AG04449 (cell line): ENCODE measurements around the gene UBXN10.

Experiments used
- CTCF ChIA-PET: fragments of 350-600 bp; formaldehyde crosslinking; extraction: SDS; loops from one replicate; lab custom pipeline; 2021; ENCODE audit warnings: antibody characterized with exemption; lab: Yijun Ruan, JAX
- POLR2A ChIA-PET: fragments of 400-600, 350-600 bp; formaldehyde crosslinking; extraction: SDS; loops from one replicate; lab custom pipeline; 2020; ENCODE audit warnings: antibody characterized with exemption, inconsistent platforms; lab: Yijun Ruan, JAX
- DNase-seq: peaks from one replicate; pipeline ENCODE4 v3.0.0-alpha.2; 2010; ENCODE audit warnings: low read depth, low spot score
- H3K4me3 ChIP-seq: 2 replicates; pipeline ENCODE4 v1.5.1; 2011; ENCODE audit warnings: low read depth, mild to moderate bottlenecking, control low read depth, low read length
- TF ChIP-seq, protein P1 (sequence below): IDR thresholded peaks from one replicate; pipeline ENCODE4 v1.5.1; 2011; ENCODE audit warnings: mild to moderate bottlenecking, moderate library complexity, low read length, control low read depth, inconsistent platforms; ENCODE audit not compliant: insufficient read depth; ENCODE audit errors: missing control alignments

UBXN10 gene

DNA sequence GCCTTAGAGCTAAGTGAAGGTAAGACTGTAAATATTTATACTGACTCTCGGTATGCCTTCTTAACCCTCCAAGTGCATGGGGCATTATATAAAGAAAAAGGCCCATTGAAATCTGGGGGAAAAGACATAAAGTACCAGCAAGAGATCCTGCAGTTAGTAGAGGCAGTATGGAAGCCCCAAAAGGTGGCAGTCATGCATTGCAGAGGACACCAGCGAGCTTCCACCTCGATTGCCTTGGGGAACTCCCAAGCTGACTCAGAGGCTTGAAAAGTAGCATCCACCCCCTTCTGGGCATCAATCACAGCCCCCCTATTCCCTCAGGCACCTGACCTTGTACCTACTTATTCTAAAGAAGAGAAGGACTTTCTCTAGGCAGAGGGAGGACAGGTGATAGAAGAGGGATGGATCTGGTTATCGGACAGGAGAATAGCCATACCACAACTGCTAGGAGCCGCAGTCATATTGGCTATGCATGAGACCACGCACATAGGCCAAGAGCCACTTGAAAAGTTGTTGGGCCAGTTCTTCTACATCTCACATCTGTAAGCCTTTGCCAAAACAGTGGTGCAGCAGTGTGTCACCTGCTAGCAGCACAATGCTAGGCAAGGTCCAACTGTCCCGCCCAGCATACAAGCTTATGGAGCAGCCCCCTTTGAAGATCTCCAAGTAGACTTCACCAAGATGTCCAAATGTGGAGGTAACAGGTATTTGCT lies 27.4 kb upstream of the UBXN10 start:
- TF ChIP-seq, protein P1, sequence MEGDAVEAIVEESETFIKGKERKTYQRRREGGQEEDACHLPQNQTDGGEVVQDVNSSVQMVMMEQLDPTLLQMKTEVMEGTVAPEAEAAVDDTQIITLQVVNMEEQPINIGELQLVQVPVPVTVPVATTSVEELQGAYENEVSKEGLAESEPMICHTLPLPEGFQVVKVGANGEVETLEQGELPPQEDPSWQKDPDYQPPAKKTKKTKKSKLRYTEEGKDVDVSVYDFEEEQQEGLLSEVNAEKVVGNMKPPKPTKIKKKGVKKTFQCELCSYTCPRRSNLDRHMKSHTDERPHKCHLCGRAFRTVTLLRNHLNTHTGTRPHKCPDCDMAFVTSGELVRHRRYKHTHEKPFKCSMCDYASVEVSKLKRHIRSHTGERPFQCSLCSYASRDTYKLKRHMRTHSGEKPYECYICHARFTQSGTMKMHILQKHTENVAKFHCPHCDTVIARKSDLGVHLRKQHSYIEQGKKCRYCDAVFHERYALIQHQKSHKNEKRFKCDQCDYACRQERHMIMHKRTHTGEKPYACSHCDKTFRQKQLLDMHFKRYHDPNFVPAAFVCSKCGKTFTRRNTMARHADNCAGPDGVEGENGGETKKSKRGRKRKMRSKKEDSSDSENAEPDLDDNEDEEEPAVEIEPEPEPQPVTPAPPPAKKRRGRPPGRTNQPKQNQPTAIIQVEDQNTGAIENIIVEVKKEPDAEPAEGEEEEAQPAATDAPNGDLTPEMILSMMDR, result no peak
- H3K4me3 ChIP-seq, result no peak overlapping the region
- POLR2A ChIA-PET, result no interaction called here
- DNase-seq, result no peak
- CTCF ChIA-PET, result interaction anchor here (1.2 kb wide), 2 partner anchors 9 to 36 kb away, joined by 3 to 4 read pairs; no protein-coding TSS in a partner anchor

DNA sequence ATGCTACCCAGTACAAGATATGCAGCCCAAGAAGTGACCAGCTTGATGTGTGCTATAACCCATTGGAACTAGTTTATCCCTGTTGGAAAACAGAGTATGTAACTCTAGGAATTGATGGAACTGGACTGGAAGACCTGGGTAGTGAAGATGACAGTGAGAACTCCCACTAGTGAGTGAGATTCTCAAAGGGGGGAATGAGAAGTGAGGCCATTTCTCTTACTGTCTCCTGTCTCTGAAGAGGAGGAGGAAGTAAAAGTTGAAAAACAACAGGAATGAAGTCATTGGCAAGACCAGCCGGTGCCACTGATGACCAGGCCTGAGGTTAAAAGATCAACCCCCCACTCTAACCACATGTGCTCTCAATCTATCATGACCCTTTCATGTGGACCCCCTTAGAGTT lies 25.9 kb upstream of the UBXN10 start:
- POLR2A ChIA-PET, result no interaction called here

DNA sequence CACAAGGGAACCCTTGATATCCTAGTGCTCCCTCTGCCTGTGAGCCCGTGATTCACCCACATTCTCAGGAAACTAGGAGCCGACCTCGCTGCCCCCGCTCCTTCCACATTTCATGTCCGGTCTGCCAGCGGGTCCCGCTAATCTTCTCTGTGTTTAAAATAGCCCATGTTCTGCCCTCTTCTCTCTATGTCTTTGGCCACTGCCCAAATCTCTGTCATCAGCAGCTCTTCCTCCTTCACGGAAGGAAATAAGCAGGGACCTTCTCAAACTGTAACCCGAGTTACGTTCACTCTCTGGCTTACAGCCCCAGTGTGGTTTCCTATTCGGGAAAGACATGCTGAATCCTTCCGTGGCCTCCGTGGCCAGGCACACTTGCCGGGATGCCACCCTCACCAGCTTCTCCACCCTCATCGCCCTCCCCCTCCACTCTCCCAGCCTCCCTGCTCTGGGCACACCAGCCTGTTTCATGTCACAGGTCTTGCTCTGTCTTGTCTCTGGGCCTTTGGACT lies 21.1 kb upstream of the UBXN10 start:
- TF ChIP-seq, protein P1, result no peak
- POLR2A ChIA-PET, result no interaction called here
- DNase-seq, result no peak
- CTCF ChIA-PET, result interaction anchor here (0.9 to 4.8 kb wide), 5 partner anchors 12 to 330 kb away, joined by 3 to 32 read pairs (median 8); no protein-coding TSS in a partner anchor
- H3K4me3 ChIP-seq, result no peak overlapping the region

More for the DNA sequence above, 25.9 kb upstream of the UBXN10 start:
- CTCF ChIA-PET, result interaction anchor here (0.8 kb wide), 1 partner anchor 242 kb away, joined by 4 read pairs; no protein-coding TSS in a partner anchor
- TF ChIP-seq, protein P1, result no peak
- DNase-seq, result no peak
- H3K4me3 ChIP-seq, result no peak overlapping the region

DNA sequence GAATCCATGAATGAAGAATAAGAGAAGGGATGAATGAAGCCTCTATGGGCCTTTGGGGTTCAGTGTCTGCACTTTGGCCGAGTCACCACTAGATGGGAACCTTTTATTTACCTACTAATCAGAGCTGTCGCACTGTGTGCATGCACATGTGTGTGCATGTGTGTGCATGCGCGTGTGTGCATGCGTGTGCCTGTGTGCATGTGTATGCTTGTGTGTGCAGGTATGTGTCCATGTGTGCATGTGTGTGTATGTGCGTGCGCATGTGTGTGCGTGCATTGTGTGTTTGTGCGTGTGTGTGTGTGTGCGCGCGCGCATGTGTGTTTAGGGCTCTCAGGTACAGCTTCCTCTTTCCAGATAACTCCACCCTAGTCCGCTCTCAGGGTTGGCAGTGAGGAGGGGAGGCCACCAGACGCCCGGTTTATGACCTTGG lies 20.4 kb upstream of the UBXN10 start:
- ChIA-PET CTCF (interaction anchor here (0.9 to 2.9 kb wide), 7 partner anchors 12 to 329 kb away, joined by 3 to 11 read pairs (median 4); no protein-coding TSS in a partner anchor), POLR2A (no interaction called here)
- H3K4me3 ChIP-seq, result no peak overlapping the region
- TF ChIP-seq, protein P1, result peak; percentile 10
- DNase-seq, result no peak

DNA sequence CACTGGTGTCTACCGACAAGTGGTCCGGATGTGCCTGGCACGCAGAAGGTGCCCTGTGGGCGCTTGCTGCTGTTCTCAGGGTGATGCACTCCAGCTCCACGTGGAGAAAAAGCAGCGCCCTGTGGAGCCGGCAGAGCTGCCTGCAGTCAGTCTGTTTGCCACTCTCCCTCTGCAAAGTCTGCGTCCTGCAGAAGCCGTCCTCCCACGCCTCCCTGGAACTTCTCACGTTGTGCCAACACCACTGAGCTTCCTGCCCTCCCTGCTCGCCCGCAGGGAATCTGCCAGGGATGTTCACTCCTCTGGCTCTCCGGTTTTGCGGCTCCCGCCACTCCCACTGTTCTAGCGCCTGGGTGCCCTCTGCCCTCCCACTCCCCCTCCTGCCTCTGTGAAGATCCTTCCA lies 19.8 kb upstream of the UBXN10 start:
- POLR2A ChIA-PET, result no interaction called here
- CTCF ChIA-PET, result interaction anchor here (0.8 to 2.9 kb wide), 7 partner anchors 11 to 329 kb away, joined by 3 to 11 read pairs (median 4); no protein-coding TSS in a partner anchor
- no peak for DNase-seq
- no peak overlapping the region for H3K4me3 ChIP-seq
- TF ChIP-seq, protein P1, result no peak

- TF ChIP-seq, protein P1, result no peak
- POLR2A ChIA-PET, result no interaction called here
- CTCF ChIA-PET, result interaction anchor here (0.7 to 2.9 kb wide), 5 partner anchors 8 to 328 kb away, joined by 3 to 11 read pairs (median 3); no protein-coding TSS in a partner anchor
- DNase-seq, result no peak
- H3K4me3 ChIP-seq, result no peak overlapping the region
Measured at GRCh38 chr1:20167126-20167525, 18.8 kb upstream of the UBXN10 start.
